Ovary (tissue), 9 donors: ENCODE results near the gene LRRC19. TPM values are rescaled to one million over a fixed set of nuclear protein-coding genes. Genes with fewer than 3 reads are reported as not detected.
A peak's percentile ranks its signal among the peaks of the same experiment; 100 is the strongest.

Experiments
- DNase-seq, 5 donors: peaks; one replicate each; pipeline ENCODE4 v3.0.0-alpha.2; 2019 to 2020
- H3K27ac ChIP-seq, 2 donors: fragments of 200-600 bp; one replicate each; pipeline versions ENCODE4 v1.5.1 to v1.8.0; 2019 to 2022
- H3K27me3 ChIP-seq: fragments of 200-600 bp; one replicate; pipeline ENCODE4 v1.8.0; 2022
- H3K36me3 ChIP-seq: fragments of 200-600 bp; sonication (generic); one replicate; pipeline ENCODE4 v1.5.1; 2019
- H3K4me1 ChIP-seq: one replicate; pipeline ENCODE4 v1.8.1; 2013; ENCODE audit warnings: mild to moderate bottlenecking, moderate library complexity; ENCODE audit not compliant: insufficient read depth
- H3K4me3 ChIP-seq: fragments of 200-600 bp; sonication (generic); one replicate; pipeline ENCODE4 v1.5.1; 2017
- H3K9me3 ChIP-seq, 2 donors: fragments of 200-600 bp in 1 of 2; sonication (generic) in 1 of 2; one replicate each; pipeline versions ENCODE4 v1.5.1 to v1.8.1; 2013 to 2019; ENCODE audit warnings: mild to moderate bottlenecking in 1 of 2, moderate library complexity in 1 of 2
- EP300 ChIP-seq: sonication (generic); formaldehyde crosslinking; IDR thresholded peaks from one replicate; pipeline ENCODE4 v1.6.1; 2017; ENCODE audit warnings: antibody characterized with exemption
- POLR2A ChIP-seq: fragments of 450-650 bp; IDR thresholded peaks from one replicate; pipeline ENCODE4 v1.6.1; 2017; ENCODE audit warnings: antibody characterized with exemption, mild to moderate bottlenecking, moderate library complexity
- WGBS, 3 donors: extraction: QIAGEN DNeasy Blood & Tissue Kit in 1 of 3; methylation state at CpG; one replicate each; pipeline versions ENCODE4 v1.1.5 to v1.1.7; 2013 to 2017; 5-methylcytosine and 5-hydroxymethylcytosine counted together
- intact Hi-C, 4 donors: fragments of 100-400 bp; cut with DNase I; formaldehyde crosslinking; loops; one replicate each; pipeline versions ENCODE4 v1.11.0 to v1.15.1; 2022 to 2023
- polyA plus RNA-seq, 2 donors: library from polyadenylated mRNA; stranded (reverse); fragments of 200-250 nt in 1 of 2; fragments of 350-450 nt in 1 of 2; fragmentation: Illumina TruSeq in 1 of 2; extraction: RNeasy Lipid Tissue Mini Kit (QIAGEN cat#74804) in 1 of 2; gene quantifications; one replicate each; pipeline ENCODE4 v1.2.3, GENCODE V29; 2013 to 2014
- total RNA-seq, 7 donors: library from RNA; depleted of rRNA in 2 of 7; stranded (reverse); fragments of >200 nt in 2 of 7; fragmentation: NEBNext Ultra II Directional in 3 of 7; extraction: Animal tissue kit (Norgen Biotek cat#: 25700) in 3 of 7; gene quantifications; one replicate each; pipeline versions ENCODE4 v1.1.0 to v1.2.4, GENCODE V29; 2016 to 2023
- TF ChIP-seq, protein P1 (sequence below), 3 donors: fragments of 450-650 bp in 2 of 3; fragments of 200-600 bp in 1 of 3; IDR thresholded peaks; one replicate each; pipeline versions ENCODE4 v1.5.1 to v1.8.0; 2016 to 2022; ENCODE audit warnings: antibody characterized with exemption in 3 of 3, mild to moderate bottlenecking in 1 of 3
- donor health status: DM: no; HTN: no; CAD: no; lungs with moderate emphysema.
- donor health status: DM: no; HTN: no; CAD: no.
- donor health status: Bipolar disorder and iron deficiency.
- donor health status: DM: yes; HTN: yes; CAD: no.
- donor health status: DM: no; HTN: no; CAD: no.
- donor health status: DM: yes; HTN: yes; CAD: no.

The LRRC19 gene
- total and polyA plus RNA-seq, 9 donors, result 0.08 TPM; not detected in 8

DNA sequence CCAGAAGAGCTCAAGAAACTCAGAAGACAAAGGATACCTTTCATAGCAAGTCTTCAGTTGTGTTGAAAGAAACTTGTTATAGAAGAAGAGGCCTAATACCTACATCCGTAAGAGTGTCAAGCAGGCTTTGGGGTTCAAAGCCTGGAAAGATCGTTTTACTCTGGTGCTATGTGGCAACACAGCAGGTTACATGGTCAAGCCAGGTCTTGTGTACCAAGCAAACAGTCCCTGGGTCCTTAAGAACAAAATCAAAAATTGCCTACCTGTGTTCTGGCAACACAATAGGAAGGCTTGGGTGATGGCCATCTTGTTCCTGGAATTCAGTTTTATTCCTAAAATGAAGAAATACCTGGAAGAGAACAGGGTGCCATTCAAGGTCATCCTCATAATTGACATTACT lies 32.0 kb upstream of the LRRC19 start:
- Histone ChIP-seq H3K27me3 (no peaks in the 10 kb centered on the region), H3K9me3 (no peaks in the 10 kb centered on the region), H3K36me3 (no peaks in the 10 kb centered on the region), H3K4me3 (no peak overlapping the region), H3K27ac (no peak overlapping the region), H3K4me1 (no peaks in the 10 kb centered on the region)
- intact Hi-C loops, result loop anchor here in 1 of 4 donors (10.0 kb wide), 1 partner anchor 237 kb away; no protein-coding TSS in a partner anchor
- no peak for TF ChIP-seq EP300
- TF ChIP-seq, protein P1, sequence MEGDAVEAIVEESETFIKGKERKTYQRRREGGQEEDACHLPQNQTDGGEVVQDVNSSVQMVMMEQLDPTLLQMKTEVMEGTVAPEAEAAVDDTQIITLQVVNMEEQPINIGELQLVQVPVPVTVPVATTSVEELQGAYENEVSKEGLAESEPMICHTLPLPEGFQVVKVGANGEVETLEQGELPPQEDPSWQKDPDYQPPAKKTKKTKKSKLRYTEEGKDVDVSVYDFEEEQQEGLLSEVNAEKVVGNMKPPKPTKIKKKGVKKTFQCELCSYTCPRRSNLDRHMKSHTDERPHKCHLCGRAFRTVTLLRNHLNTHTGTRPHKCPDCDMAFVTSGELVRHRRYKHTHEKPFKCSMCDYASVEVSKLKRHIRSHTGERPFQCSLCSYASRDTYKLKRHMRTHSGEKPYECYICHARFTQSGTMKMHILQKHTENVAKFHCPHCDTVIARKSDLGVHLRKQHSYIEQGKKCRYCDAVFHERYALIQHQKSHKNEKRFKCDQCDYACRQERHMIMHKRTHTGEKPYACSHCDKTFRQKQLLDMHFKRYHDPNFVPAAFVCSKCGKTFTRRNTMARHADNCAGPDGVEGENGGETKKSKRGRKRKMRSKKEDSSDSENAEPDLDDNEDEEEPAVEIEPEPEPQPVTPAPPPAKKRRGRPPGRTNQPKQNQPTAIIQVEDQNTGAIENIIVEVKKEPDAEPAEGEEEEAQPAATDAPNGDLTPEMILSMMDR (IDR thresholded peaks at IDR 0.05), result no peak
- TF ChIP-seq POLR2A, result no peak
- DNase-seq, result no peak
- 98% methylated on average over 2 of the region's 2 CpGs for WGBS, 3 donors

DNA sequence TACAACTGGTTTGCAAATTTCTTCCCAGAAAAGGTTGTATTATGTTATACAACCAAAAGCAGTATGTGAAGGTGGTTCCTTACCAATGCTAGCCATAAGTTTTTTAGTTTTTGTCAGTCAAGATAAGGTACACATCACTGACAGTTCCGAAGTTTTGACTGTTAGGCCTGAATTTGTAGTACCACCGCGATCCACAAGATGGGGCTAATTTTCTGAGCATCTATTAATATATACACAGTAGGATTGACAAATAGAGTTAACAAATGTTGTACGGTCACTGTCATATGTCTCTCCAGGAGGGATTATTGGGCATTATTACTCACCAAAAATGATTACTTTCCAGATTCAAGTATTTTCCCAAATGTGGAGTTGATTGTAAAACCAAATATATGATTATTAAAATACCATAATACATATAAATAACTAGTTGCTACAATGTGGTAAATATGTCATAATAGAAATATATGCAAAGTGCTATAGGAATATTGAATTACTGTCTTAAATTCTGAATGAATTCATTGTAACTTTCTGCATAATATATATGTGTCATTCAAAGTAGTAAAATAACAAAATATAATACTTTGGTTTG lies 28.4 kb upstream of the LRRC19 start:
- no peak overlapping the region for H3K27ac ChIP-seq
- H3K4me3 ChIP-seq, result no peak overlapping the region
- H3K27me3 ChIP-seq, result no peaks in the 10 kb centered on the region
- intact Hi-C loops, result loop anchor here in 1 of 4 donors (10.0 kb wide), 1 partner anchor 241 kb away; no protein-coding TSS in a partner anchor
- no peaks in the 10 kb centered on the region for H3K36me3 ChIP-seq
- H3K4me1 ChIP-seq, result no peaks in the 10 kb centered on the region
- H3K9me3 ChIP-seq, result no peaks in the 10 kb centered on the region
- no peak for TF ChIP-seq POLR2A
- TF ChIP-seq EP300, result no peak
- TF ChIP-seq, protein P1 (IDR thresholded peaks at IDR 0.05), result peak; percentile 16 to 74 (median 68)
- peak in 4 of 5 donors; percentile 18 to 68 (median 45) for DNase-seq
- 4 to 6% (median 4%) methylated on average over 4 of the region's 4 CpGs for WGBS, 3 donors

DNA sequence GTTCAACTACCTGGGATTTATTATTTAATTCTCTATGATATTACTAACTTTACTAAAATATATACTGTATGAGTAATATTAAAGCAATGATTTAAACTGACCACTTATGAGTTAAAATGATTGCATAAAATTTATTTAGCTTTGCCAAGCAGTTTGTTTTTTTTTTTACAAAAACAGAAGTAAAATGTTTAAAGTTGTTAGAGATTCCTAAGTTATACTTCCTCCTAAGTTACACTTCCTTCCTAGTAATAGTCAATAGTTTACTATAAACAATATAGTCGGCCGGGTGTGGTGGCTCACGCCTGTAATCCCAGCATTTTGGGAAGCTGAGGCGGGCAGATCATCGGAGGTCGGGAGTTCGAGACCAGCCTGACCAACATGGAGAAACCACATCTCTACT lies 23.7 kb upstream of the LRRC19 start:
- no peaks in the 10 kb centered on the region for H3K9me3 ChIP-seq
- no peak overlapping the region for H3K4me3 ChIP-seq
- no peaks in the 10 kb centered on the region for H3K4me1 ChIP-seq
- intact Hi-C loops, result no loop called here
- no peaks in the 10 kb centered on the region for H3K27me3 ChIP-seq
- 78 to 85% (median 82%) methylated on average over 7 of the region's 7 CpGs for WGBS, 3 donors
- no peak overlapping the region for H3K27ac ChIP-seq
- DNase-seq, result no peak
- no peaks in the 10 kb centered on the region for H3K36me3 ChIP-seq
- TF ChIP-seq, protein P1 (IDR thresholded peaks at IDR 0.05), result no peak

DNA sequence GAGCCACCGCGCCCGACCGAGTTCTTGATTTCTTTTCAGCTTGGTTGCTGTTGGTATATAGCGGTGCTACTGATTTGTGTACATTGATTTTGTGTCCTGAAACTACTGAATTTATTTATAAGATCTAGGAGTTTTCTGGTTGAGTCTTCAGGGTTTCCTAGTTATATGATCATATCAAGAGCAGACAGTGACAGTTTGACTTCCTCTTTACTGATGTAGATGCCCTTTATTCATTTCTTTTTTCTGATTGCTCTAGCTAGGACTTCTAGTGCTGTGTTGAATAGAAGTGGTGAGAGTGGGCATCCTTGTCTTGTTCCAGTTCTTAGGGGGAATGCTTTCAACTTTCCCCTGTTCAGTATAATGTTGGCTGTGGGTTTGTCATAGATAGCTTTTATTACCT lies 17.4 kb upstream of the LRRC19 start:
- H3K9me3 ChIP-seq, result no peaks in the 10 kb centered on the region
- 89 to 98% (median 97%) methylated on average over 5 of the region's 5 CpGs for WGBS, 3 donors
- H3K4me1 ChIP-seq, result no peaks in the 10 kb centered on the region
- DNase-seq, result no peak
- H3K27ac ChIP-seq, result no peak overlapping the region
- H3K4me3 ChIP-seq, result no peak overlapping the region
- no peaks in the 10 kb centered on the region for H3K36me3 ChIP-seq
- TF ChIP-seq EP300 (no peak), POLR2A (no peak)
- TF ChIP-seq, protein P1 (IDR thresholded peaks at IDR 0.05), result no peak
- intact Hi-C loops, result no loop called here
- no peaks in the 10 kb centered on the region for H3K27me3 ChIP-seq
